ENCODE measurements around the gene HRH1.

Gene HRH1

GRCh38 chr3:11282250-11283138 is 128.2 kb downstream of the HRH1 start:
- DNase-seq (ENCODE audit: low spot score), result no peak

DNA sequence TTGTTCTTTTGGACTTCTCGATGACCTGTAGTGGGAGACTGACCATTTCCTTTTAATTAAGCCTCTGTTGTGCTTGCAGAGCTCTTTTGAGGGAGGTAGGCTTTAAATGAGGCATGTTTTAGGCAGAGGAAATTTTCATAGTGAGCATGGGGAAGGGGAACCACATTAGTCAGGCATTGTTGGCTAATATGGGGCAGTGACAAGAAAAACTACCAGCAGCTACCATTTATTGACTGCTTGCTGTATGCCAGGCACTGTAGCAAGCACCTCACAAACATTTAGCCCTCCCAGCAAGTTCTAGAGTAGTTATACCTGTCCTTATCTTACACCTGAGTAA is 128.8 kb downstream of the HRH1 start:
- no peak for DNase-seq (ENCODE audit: low spot score)

DNA sequence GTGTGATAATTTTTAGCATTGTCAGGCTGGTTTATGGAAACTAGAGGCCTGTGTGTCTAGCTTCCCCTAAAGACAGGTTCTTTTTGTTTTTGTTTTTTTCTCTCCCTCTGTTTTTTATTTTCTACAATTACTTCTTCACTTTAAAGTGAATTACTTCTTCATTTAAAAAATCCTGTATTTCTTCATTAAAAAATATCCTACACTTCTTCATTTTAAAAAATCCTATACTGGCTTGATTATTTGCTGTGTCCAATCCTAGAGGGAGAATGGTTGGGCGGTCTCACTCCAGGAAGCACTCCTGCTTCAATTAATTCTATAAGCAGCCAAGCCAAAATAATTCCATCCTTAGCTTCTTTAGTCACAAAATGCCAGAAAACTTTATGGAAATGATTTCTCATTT is 129.7 kb downstream of the HRH1 start:
- no peak for DNase-seq (ENCODE audit: low spot score)

DNA sequence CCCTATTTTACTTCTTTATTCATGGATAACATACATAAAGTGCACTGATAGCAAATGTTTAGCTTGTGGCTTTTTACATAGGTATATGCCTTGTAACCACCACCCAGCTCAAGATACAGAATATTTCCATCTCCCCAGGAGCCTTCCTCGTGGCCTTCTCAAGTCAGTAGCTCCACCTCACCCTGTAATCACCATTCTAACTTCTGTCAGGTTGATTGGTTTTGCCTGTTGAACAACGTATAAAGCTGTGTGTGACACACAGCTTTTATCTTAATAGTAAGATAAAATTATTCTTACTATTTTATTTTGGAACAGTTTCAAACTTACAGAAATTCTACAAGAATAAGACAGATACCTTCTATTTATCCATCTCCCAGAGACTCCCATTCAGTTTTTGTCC is 131.2 kb downstream of the HRH1 start:
- DNase-seq (ENCODE audit: low spot score), result no peak

- DNase-seq (ENCODE audit: low spot score), result no peak
Observed at GRCh38 chr3:11287404-11287803, 133.1 kb downstream of the HRH1 start.

GRCh38 chr3:11288021-11288491 is 133.8 kb downstream of the HRH1 start:
- no peak for DNase-seq (ENCODE audit: low spot score)

DNA sequence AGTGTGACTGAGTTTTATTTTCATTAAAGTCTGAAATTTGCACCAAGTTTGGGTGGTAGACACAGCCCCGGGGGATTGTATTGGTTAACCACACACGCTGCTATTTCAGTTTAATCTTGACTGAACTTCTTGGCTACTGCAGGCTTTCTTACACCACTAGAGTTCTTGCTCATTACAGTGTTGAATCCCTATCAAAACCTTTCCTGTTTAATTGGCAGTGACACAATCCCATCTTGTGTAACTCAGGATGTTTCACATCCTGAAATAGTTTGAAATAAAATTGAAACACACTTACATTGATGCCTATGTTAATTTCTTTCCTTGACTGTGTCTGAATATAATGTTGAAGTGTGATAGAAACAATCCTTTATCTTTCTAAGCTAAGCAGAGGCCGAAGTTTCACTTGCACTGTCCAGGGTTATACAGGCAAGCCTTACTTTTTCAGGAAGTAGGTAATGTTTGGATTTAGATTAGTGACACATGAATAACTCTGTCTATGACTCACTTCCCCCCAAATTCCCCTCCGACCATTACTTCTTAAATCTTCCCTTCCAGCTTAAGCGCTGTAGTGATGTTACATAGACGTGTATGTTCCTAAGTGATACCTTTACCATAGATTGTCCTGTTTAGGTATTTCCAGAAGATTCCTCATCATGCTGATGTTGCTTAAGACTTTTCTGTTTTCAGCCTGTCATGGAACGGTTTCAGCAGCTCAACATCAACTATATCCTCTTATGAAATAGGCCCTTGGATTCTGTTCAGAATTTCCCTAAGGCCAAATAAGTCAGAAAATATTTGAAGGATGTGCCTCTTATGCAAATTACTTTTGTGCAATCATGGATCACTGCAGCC is 134.7 kb downstream of the HRH1 start:
- no peak for DNase-seq (ENCODE audit: low spot score)

- DNase-seq (ENCODE audit: low spot score), result no peak
Observed at GRCh38 chr3:11289864-11290263, 135.6 kb downstream of the HRH1 start.

- no peak for DNase-seq (ENCODE audit: low spot score)
Observed at GRCh38 chr3:11290743-11291680, 136.7 kb downstream of the HRH1 start.

- no peak for DNase-seq (ENCODE audit: low spot score)
Observed at GRCh38 chr3:11291808-11292207, 137.5 kb downstream of the HRH1 start.

- no peak for DNase-seq (ENCODE audit: low spot score)
Observed at GRCh38 chr3:11297126-11297525, 142.8 kb downstream of the HRH1 start.

DNA sequence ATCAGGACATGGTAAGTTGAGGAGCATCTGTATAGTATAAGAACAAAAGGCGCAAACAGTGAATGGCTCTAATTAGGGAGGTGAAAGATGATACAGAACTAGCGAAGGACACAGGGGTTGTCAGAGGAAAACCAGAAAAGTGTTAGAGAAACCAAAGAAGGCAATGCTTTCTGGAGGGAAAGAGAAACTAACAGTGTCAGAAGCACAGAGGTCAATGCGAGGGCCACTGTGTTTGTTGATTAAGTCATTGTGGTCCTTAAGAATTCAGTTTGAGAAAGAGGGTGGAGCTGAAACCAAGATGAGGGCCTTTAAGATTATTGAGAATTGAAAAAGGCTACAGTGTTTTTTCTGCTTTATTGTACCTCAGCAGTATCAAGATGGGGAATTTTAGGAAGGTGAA is 146.7 kb downstream of the HRH1 start:
- DNase-seq (ENCODE audit: low spot score), result no peak

- DNase-seq (ENCODE audit: low spot score), result no peak
Observed at GRCh38 chr3:11302444-11302843, 148.2 kb downstream of the HRH1 start.

DNA sequence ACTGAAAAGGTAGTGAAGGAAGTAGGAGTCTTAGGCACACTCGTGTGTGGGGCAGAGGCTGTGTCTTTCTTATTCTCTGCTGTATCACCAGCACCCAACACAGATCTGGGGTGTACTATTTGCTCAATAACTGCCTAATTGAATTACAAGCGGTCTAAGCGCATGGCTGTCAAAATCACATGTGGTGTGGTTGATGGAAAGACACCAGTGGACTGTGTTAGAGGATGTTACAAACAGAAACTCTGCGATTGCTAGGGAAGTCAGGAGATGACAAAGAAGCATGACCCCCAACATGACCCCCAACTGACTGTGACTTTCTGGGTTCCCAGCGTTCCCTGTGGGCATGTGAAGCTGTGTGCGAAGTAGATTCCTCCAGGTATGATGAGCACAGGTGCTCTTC is 149.9 kb downstream of the HRH1 start:
- no peak for DNase-seq (ENCODE audit: low spot score)

- DNase-seq (ENCODE audit: low spot score), result no peak
Observed at GRCh38 chr3:11305509-11305908, 151.2 kb downstream of the HRH1 start.

- no peak for DNase-seq (ENCODE audit: low spot score)
Observed at GRCh38 chr3:11306817-11307589, 152.7 kb downstream of the HRH1 start.

DNA sequence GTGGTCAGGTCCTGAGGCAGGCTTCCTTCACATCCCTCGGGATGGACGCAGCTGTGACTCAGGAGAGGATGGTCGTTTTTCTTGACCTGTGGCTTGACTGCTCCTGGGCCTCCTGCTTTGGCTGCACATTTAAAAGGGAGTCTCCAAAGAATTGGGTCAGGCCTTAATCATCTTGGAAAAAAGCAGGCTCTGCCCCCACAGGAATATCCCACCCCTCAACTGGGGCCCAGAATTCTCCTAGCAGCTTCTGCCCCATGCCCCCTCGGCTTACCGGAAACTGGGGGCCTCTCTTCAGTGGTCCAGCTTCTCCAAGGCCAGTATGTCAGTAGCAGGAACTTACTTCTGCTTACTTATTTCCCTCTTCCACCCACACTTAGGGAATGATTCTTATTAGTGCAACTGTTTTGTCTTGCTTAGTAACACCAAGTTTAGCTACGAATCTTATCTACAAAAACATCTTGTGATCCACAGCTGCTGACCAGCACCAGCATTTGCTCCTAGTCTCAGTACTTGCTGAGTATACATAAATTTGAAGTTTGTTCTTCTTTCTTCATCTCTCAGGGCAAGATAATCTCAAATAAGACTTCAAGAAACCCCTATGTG is 153.6 kb downstream of the HRH1 start:
- no peak for DNase-seq (ENCODE audit: low spot score)

GRCh38 chr3:11310258-11310657 is 156.0 kb downstream of the HRH1 start:
- no peak for DNase-seq (ENCODE audit: low spot score)

DNA sequence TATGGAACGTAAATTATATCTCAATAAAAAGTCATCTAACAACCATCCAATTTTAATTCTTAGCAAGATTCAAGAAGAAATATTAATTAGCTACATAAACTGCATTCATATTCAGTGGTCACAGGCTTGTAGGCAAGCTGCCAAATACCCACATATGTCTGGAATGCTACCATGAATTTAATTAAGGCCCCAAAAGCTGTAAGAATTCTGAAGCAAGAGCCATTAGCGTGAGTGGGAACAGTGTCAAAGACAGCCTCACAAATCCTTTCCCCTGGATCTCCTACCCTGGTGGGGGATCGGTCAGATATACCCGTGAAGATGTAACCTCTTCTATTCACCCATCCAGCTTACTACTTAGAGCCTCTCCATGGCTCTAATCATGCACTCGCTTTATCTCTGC is 157.9 kb downstream of the HRH1 start:
- no peak for DNase-seq (ENCODE audit: low spot score)
